ENCODE results near the gene KCNT1. TPM values are rescaled to one million over a fixed set of nuclear protein-coding genes. Genes with fewer than 3 reads are reported as not detected.

Gene KCNT1
- total RNA-seq, 1 experiment from 2014 or later: 0.68 TPM

GRCh38 chr9:135769489-135770202 is 67.7 kb downstream of the KCNT1 start:
- no peak overlapping the region for H3K4me3 Mint-ChIP-seq
- no peak overlapping the region; a peak in 1 of 7 replicates for H3K27ac Mint-ChIP-seq
- H4K91ac ChIP-seq (ENCODE audit: insufficient read length, low read depth, low read length): no peak overlapping the region

More at GRCh38 chr9:135769489-135770202, 67.7 kb downstream of the KCNT1 start:
- Histone ChIP-seq H2BK120ac (ENCODE audit: low read depth, low read length, poor library complexity, severe bottlenecking) (no peak overlapping the region), H3K9me3 (ENCODE audit: control insufficient read depth, low read depth, low read length) (peaks cover 4% of the 10 kb centered on the region), H3K9ac (ENCODE audit: extremely low read depth, insufficient read length, low read length) (no peak overlapping the region), H2BK20ac (ENCODE audit: low read depth, low read length, poor library complexity, severe bottlenecking) (no peak overlapping the region), H3K79me1 (ENCODE audit: insufficient read depth, low read depth, low read length, poor library complexity, severe bottlenecking) (no peaks in the 10 kb centered on the region), H3K27me3 (ENCODE audit: insufficient read depth, low read length) (no peaks in the 10 kb centered on the region), H3K27ac (ENCODE audit: insufficient read length, low read depth, low read length) (no peak overlapping the region), H2AK5ac (ENCODE audit: insufficient read length, low read length) (no peak overlapping the region), H3K4me1 (ENCODE audit: insufficient read depth, low read length) (no peaks in the 10 kb centered on the region), H3K23ac (ENCODE audit: insufficient read length, low read depth, low read length) (no peak overlapping the region), H2BK5ac (ENCODE audit: insufficient read length, low read length) (no peak overlapping the region), H3K23me2 (ENCODE audit: insufficient read length, low read depth, low read length, poor library complexity, severe bottlenecking) (no peaks in the 10 kb centered on the region), H3K18ac (ENCODE audit: insufficient read length, low read depth, low read length) (no peak overlapping the region), H4K5ac (ENCODE audit: insufficient read length, low read depth, low read length) (no peak overlapping the region), H4K20me1 (ENCODE audit: control insufficient read depth, insufficient read depth, insufficient read length) (peaks cover 2% of the 10 kb centered on the region), H2AFZ (ENCODE audit: low read length) (no peak overlapping the region), H2BK12ac (ENCODE audit: insufficient read length, low read depth, low read length) (no peak overlapping the region), H3K4me2 (ENCODE audit: insufficient read depth, insufficient read length, low read length) (no peak overlapping the region), H3K14ac (ENCODE audit: insufficient read depth, low read length) (no peak overlapping the region), H3K79me2 (ENCODE audit: insufficient read depth, low read length) (no peaks in the 10 kb centered on the region), H3K4ac (ENCODE audit: low read depth, low read length) (no peak overlapping the region), H3T11ph (ENCODE audit: low read length) (no peak overlapping the region), H3K56ac (ENCODE audit: insufficient read length, low read depth, low read length) (no peak overlapping the region), H2BK15ac (ENCODE audit: low read depth, low read length) (no peak overlapping the region), H4K8ac (replicated peaks; ENCODE audit: insufficient read length, low read depth, low read length) (no peak overlapping the region)
- H3K9me3 Mint-ChIP-seq: peaks cover 12 to 22% of the 10 kb centered on the region in 2 experiments
- no CpG with 5 or more reads among the region's 32 CpGs for WGBS (ENCODE audit: extremely low coverage, insufficient read length, low lambda C conversion rate)
- DNase-seq: no peak
- no peaks in the 10 kb centered on the region for H3K27me3 Mint-ChIP-seq (ENCODE audit: low read depth)
- peaks cover 0 to 10% (median 4%) of the 10 kb centered on the region in 3 experiments; a peak in 4 of 7 replicates for H3K36me3 Mint-ChIP-seq (ENCODE audit: insufficient read depth in 1 of 3, low read depth in 3 of 3)
- no peaks in the 10 kb centered on the region for H3K4me1 Mint-ChIP-seq
- no peak for TF ChIP-seq CTCF (conservative IDR thresholded peaks at IDR 0.05)
